Mesendoderm (in vitro differentiated cells): ENCODE data around the gene AFF3.

Experiments used
- DNase-seq: peaks from one replicate; pipeline ENCODE4 v3.0.0; 2013
- H2AK5ac ChIP-seq: 2 replicates; pipeline ENCODE4 v1.6.1; 2013; ENCODE audit warnings: low read length, inconsistent platforms
- H2BK120ac ChIP-seq: 2 replicates; pipeline ENCODE4 v1.6.1; 2013; ENCODE audit warnings: low read depth, mild to moderate bottlenecking, low read length, moderate library complexity, mixed read lengths
- H2BK15ac ChIP-seq: replicated peaks from 2 replicates; pipeline ENCODE4 v1.6.1; 2013; ENCODE audit warnings: low read depth, mild to moderate bottlenecking, moderate library complexity
- H2BK5ac ChIP-seq: 2 replicates; pipeline ENCODE4 v1.6.1; 2013; ENCODE audit warnings: low read length, inconsistent platforms
- H3K18ac ChIP-seq: 2 replicates; pipeline ENCODE4 v1.6.1; 2013; ENCODE audit warnings: mild to moderate bottlenecking, low read length, mixed read lengths
- H3K23ac ChIP-seq: one replicate; pipeline ENCODE4 v1.6.1; 2013; ENCODE audit warnings: low read length
- H3K27ac ChIP-seq: 2 replicates; pipeline ENCODE4 v1.5.1; 2013; ENCODE audit warnings: low read depth, mild to moderate bottlenecking, inconsistent platforms, low read length, moderate library complexity
- H3K27me3 ChIP-seq: 2 replicates; pipeline ENCODE4 v1.6.1; 2013; ENCODE audit warnings: low read length, control low read depth, mild to moderate bottlenecking, inconsistent platforms; ENCODE audit not compliant: insufficient read depth, poor library complexity
- H3K36me3 ChIP-seq: 2 replicates; pipeline ENCODE4 v1.6.1; 2013; ENCODE audit warnings: low read length, inconsistent platforms; ENCODE audit not compliant: control insufficient read depth, insufficient read depth
- H3K4ac ChIP-seq: one replicate; pipeline ENCODE4 v1.6.1; 2013; ENCODE audit warnings: low read depth, mild to moderate bottlenecking, low read length, moderate library complexity
- H3K4me1 ChIP-seq: 2 replicates; pipeline ENCODE4 v1.6.1; 2013; ENCODE audit warnings: low read depth, low read length, inconsistent platforms; ENCODE audit not compliant: control insufficient read depth
- H3K4me2 ChIP-seq: 2 replicates; pipeline ENCODE4 v1.6.1; 2013; ENCODE audit warnings: low read length
- H3K4me3 ChIP-seq: 2 replicates; pipeline ENCODE4 v1.5.1; 2013; ENCODE audit warnings: mild to moderate bottlenecking, low read length
- H3K56ac ChIP-seq: one replicate; pipeline ENCODE4 v1.6.1; 2013; ENCODE audit warnings: low read length
- H3K79me1 ChIP-seq: 2 replicates; pipeline ENCODE4 v1.6.1; 2013; ENCODE audit warnings: low read length, inconsistent platforms
- H3K79me2 ChIP-seq: 2 replicates; pipeline ENCODE4 v1.6.1; 2013; ENCODE audit warnings: mild to moderate bottlenecking, low read length; ENCODE audit not compliant: control insufficient read depth, insufficient read depth
- H3K9ac ChIP-seq: 2 replicates; pipeline ENCODE4 v1.6.1; 2013; ENCODE audit warnings: low read length, inconsistent platforms
- H4K5ac ChIP-seq: one replicate; pipeline ENCODE4 v1.6.1; 2013; ENCODE audit warnings: low read length
- H4K8ac ChIP-seq: one replicate; pipeline ENCODE4 v1.6.1; 2013; ENCODE audit warnings: low read depth, mild to moderate bottlenecking, control low read depth, low read length, moderate library complexity
- WGBS: extraction: QIAGEN DNeasy Blood & Tissue Kit; methylation state at CpG from one replicate; pipeline ENCODE4 v1.1.7; 2013; ENCODE audit warnings: low lambda C conversion rate, missing lambda C conversion rate; ENCODE audit not compliant: insufficient coverage; ENCODE audit errors: extremely low coverage; 5-methylcytosine and 5-hydroxymethylcytosine counted together

The AFF3 gene

DNA sequence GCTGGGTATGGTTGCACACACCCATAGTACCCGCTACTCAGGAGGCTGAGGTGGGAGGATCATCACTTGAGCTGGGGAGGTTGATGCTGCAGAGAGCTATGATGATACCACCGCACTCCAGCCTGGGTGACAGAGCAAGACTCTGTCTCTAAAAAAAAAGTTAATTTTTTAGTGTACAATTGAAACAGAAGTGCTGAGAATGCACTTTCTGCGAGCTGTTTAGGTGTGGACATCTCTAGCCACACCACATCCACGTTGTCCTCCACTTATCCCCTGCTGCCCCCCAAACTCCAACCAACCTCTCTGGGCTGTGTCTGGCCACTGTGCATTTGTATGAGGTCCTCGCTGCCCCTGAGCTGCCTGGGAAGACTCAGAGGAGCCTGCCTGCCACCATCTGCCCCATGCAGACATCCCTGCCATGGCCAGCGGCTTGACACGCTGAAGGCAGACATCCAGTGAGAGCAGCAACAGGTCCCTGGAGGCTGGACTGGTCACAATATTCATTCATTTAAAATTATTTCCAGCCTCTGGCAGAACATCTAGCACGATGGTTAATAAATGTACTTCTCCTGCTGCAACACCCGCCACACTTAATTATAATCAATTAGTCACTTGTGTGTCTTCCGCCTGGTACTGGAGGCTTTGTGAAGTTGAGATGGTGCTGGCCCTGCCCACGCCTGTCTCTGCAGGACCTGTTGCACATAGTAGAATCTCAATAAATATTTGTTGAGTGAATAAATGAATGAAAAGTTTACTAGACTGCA, 3.7 kb upstream of the AFF3 start:
- DNase-seq, result no peak
- Histone ChIP-seq H3K79me2 (no peaks in the 10 kb centered on the region), H3K4me1 (no peaks in the 10 kb centered on the region), H4K5ac (no peak overlapping the region), H3K18ac (no peak overlapping the region), H3K9ac (no peak overlapping the region), H2BK5ac (no peak overlapping the region), H2BK15ac (no peak overlapping the region), H3K56ac (no peak overlapping the region), H2BK120ac (no peak overlapping the region), H3K4me3 (no peak overlapping the region), H3K27ac (no peak overlapping the region), H3K23ac (no peak overlapping the region), H3K36me3 (no peaks in the 10 kb centered on the region), H4K8ac (no peak overlapping the region), H3K4ac (no peak overlapping the region), H2AK5ac (no peak overlapping the region), H3K4me2 (no peak overlapping the region), H3K79me1 (no peaks in the 10 kb centered on the region), H3K27me3 (no peaks in the 10 kb centered on the region)
- no CpG with 5 or more reads among the region's 11 CpGs for WGBS

DNA sequence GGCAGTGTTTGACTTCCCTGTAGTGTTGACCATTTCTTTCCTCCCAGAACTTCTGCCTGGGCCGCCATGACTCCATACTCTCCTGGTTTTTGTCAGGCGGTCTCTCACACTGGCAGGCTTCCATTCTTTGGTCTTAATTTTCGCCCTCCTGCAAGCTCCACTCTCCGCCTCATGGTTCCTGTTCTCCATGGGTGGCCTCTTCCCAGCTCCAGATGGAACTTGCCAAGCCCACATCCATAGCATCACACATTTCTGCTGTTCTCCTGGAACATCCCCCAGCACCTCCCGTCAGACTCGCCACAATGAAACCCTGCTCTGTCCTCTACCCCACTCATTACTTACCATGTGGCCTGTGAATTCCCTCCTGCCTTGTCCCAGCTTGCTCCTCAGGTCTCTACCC, 896 bp upstream of the AFF3 start:
- Histone ChIP-seq H3K4me1 (no peaks in the 10 kb centered on the region), H3K79me2 (no peaks in the 10 kb centered on the region)
- no peak for DNase-seq

DNA sequence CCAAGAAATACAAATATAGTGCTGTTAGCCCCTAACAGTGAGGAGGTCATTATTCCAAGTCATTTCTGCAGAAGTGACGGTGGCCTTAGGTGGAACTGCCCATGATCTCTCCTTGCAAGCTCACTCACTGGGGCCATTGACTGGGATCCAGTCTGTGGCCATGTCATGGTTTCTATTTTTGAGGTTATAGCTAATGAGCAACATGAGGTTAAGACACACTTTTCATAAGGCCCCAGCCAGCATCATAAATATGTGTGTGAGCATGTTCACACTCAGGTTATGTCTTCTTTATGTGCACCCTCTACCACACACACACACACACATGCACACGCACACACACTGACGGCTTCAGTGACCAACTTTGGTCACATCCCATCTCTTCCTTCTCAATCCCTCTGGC, 484 bp downstream of the AFF3 start:
- Histone ChIP-seq H4K5ac (no peak overlapping the region), H3K23ac (no peak overlapping the region), H2AK5ac (no peak overlapping the region), H3K27ac (no peak overlapping the region), H3K9ac (no peak overlapping the region), H3K18ac (no peak overlapping the region), H3K4ac (no peak overlapping the region), H2BK120ac (no peak overlapping the region), H3K36me3 (no peaks in the 10 kb centered on the region), H3K56ac (no peak overlapping the region), H2BK15ac (no peak overlapping the region), H3K4me1 (no peaks in the 10 kb centered on the region), H2BK5ac (no peak overlapping the region), H4K8ac (no peak overlapping the region), H3K27me3 (no peaks in the 10 kb centered on the region), H3K4me3 (no peak overlapping the region), H3K79me1 (no peaks in the 10 kb centered on the region), H3K79me2 (no peaks in the 10 kb centered on the region), H3K4me2 (no peak overlapping the region)
- WGBS, result no CpG with 5 or more reads among the region's 3 CpGs
- no peak for DNase-seq

More for the DNA sequence above, 896 bp upstream of the AFF3 start:
- no CpG with 5 or more reads among the region's 6 CpGs for WGBS
- Histone ChIP-seq H3K27me3 (no peaks in the 10 kb centered on the region), H3K27ac (no peak overlapping the region), H2BK120ac (no peak overlapping the region), H2BK5ac (no peak overlapping the region), H4K8ac (no peak overlapping the region), H3K36me3 (no peaks in the 10 kb centered on the region), H3K4ac (no peak overlapping the region), H3K4me2 (no peak overlapping the region), H3K56ac (no peak overlapping the region), H3K79me1 (no peaks in the 10 kb centered on the region), H3K9ac (no peak overlapping the region), H4K5ac (no peak overlapping the region), H2BK15ac (no peak overlapping the region), H3K18ac (no peak overlapping the region), H3K4me3 (no peak overlapping the region), H2AK5ac (no peak overlapping the region), H3K23ac (no peak overlapping the region)

DNA sequence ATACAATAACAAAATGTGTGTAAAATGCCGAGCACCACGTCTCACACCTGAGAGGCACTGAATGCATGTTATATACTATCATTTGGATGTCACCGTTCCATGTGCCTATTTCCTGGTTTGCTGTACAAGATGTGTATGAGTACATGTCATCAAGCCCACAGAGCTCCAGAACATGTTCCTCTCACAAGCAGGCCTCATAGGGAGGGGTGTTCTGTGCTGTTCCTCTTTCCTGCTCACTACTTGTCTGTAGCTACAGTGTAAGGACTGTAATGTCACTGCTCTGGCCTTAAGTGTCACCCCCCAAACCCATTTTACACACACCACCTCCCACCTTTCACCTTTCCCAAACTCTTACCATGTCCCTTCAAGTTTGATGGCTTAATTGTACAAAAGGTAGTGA, 1.8 kb downstream of the AFF3 start:
- H4K5ac ChIP-seq, result no peak overlapping the region
- H3K27ac ChIP-seq, result no peak overlapping the region
- H3K56ac ChIP-seq, result no peak overlapping the region
- H3K79me1 ChIP-seq, result no peaks in the 10 kb centered on the region
- no peak overlapping the region for H2BK5ac ChIP-seq
- H3K4me3 ChIP-seq, result no peak overlapping the region
- WGBS, result no CpG with 5 or more reads among the region's 3 CpGs
- H3K9ac ChIP-seq, result no peak overlapping the region
- no peak overlapping the region for H2BK15ac ChIP-seq
- H3K4ac ChIP-seq, result no peak overlapping the region
- H3K79me2 ChIP-seq, result no peaks in the 10 kb centered on the region
- no peaks in the 10 kb centered on the region for H3K27me3 ChIP-seq
- no peak for DNase-seq
- no peak overlapping the region for H3K23ac ChIP-seq
- H2AK5ac ChIP-seq, result no peak overlapping the region
- H3K36me3 ChIP-seq, result no peaks in the 10 kb centered on the region
- H2BK120ac ChIP-seq, result no peak overlapping the region
- no peak overlapping the region for H4K8ac ChIP-seq
- no peak overlapping the region for H3K18ac ChIP-seq
- H3K4me1 ChIP-seq, result no peaks in the 10 kb centered on the region
- H3K4me2 ChIP-seq, result no peak overlapping the region

DNA sequence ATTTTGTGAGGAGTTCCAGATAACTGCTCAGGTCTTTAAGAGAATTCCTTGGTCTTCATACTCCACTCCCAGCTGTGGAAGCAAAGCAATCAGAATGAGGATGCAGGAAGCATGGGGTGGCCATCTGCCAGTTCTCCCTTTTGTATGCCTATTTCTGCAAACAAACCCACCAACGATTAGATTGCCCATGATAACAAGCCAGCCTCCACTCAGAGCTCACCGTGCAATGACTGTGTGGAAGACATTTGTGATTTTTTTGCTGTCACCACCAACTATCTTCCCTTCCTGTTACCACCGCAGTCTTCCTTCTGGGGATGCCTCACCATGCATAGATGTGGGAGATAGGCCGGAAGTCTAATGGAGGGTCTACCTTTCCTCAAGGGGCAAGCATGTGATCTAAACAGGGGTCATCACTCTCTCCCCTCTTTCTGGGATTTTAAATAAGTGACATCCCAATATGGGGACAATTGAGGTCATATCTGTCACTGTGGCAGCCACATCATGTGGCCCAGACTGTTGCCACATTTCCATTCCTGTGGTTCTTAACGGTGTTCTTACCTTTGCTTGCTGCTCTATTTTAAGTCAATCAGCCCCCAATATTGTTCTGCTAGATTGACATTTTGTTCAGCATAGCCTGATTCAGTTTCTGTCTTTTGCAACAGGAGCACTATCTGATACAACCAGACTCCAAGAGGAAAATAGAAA, 4.4 kb downstream of the AFF3 start:
- no peak overlapping the region for H3K9ac ChIP-seq
- no peaks in the 10 kb centered on the region for H3K27me3 ChIP-seq
- WGBS, result no CpG with 5 or more reads among the region's 5 CpGs
- no peak overlapping the region for H2BK5ac ChIP-seq
- no peak overlapping the region for H4K8ac ChIP-seq
- H3K4me2 ChIP-seq, result no peak overlapping the region
- no peak overlapping the region for H3K4me3 ChIP-seq
- H2AK5ac ChIP-seq, result no peak overlapping the region
- no peaks in the 10 kb centered on the region for H3K79me1 ChIP-seq
- H3K23ac ChIP-seq, result no peak overlapping the region
- no peak overlapping the region for H2BK15ac ChIP-seq
- no peak overlapping the region for H3K56ac ChIP-seq
- H3K4me1 ChIP-seq, result no peaks in the 10 kb centered on the region
- no peak overlapping the region for H4K5ac ChIP-seq
- no peaks in the 10 kb centered on the region for H3K36me3 ChIP-seq
- H3K18ac ChIP-seq, result no peak overlapping the region
- no peak overlapping the region for H3K4ac ChIP-seq
- H3K27ac ChIP-seq, result no peak overlapping the region
- H3K79me2 ChIP-seq, result no peaks in the 10 kb centered on the region
- DNase-seq, result no peak
- H2BK120ac ChIP-seq, result no peak overlapping the region
